ENCODE data around the gene RAB4B.
A peak's percentile ranks its signal among the peaks of the same experiment; 100 is the strongest.
"Not testable (repeated sequence)": the region's sequence is repeated elsewhere in the genome, so short reads cannot be mapped to it uniquely, and the experiment has no call there.

Gene RAB4B

GRCh38 chr19:40803857-40804782, 26.1 kb downstream of the RAB4B start:
- no peak for DNase-seq (ENCODE audit: low read depth in 2 of 2)

- no peak for DNase-seq (ENCODE audit: low read depth in 2 of 2)
Measured at GRCh38 chr19:40804783-40805242, 26.8 kb downstream of the RAB4B start.

GRCh38 chr19:40805258-40805868, 27.3 kb downstream of the RAB4B start:
- no peak for DNase-seq (ENCODE audit: low read depth in 2 of 2)

GRCh38 chr19:40806423-40807146, 28.5 kb downstream of the RAB4B start:
- DNase-seq (ENCODE audit: low read depth in 2 of 2), result peak; percentile 48 to 52

- DNase-seq (ENCODE audit: low read depth in 2 of 2), result no peak
Measured at GRCh38 chr19:40807147-40808020, 29.3 kb downstream of the RAB4B start.

- no peak for DNase-seq (ENCODE audit: low read depth in 2 of 2)
Measured at GRCh38 chr19:40808021-40808325, 29.9 kb downstream of the RAB4B start.

- DNase-seq (ENCODE audit: low read depth in 2 of 2), result no peak
Measured at GRCh38 chr19:40808497-40808896, 30.4 kb downstream of the RAB4B start.

GRCh38 chr19:40809358-40810086, 31.5 kb downstream of the RAB4B start:
- no peak for DNase-seq (ENCODE audit: low read depth in 2 of 2)

- DNase-seq (ENCODE audit: low read depth in 2 of 2), result no peak
Measured at GRCh38 chr19:40810160-40810559, 32.1 kb downstream of the RAB4B start.

GRCh38 chr19:40810649-40811408, 32.8 kb downstream of the RAB4B start:
- not testable (repeated sequence) for DNase-seq (ENCODE audit: low read depth in 2 of 2)

GRCh38 chr19:40811478-40812341, 33.7 kb downstream of the RAB4B start:
- no peak for DNase-seq (ENCODE audit: low read depth in 2 of 2)

GRCh38 chr19:40812571-40812970, 34.5 kb downstream of the RAB4B start:
- not testable (repeated sequence) for DNase-seq (ENCODE audit: low read depth in 2 of 2)

GRCh38 chr19:40813182-40813581, 35.1 kb downstream of the RAB4B start:
- DNase-seq (ENCODE audit: low read depth in 2 of 2), result no peak

- no peak for DNase-seq (ENCODE audit: low read depth in 2 of 2)
Measured at GRCh38 chr19:40815223-40815622, 37.2 kb downstream of the RAB4B start.

GRCh38 chr19:40818480-40819399, 40.7 kb downstream of the RAB4B start:
- peak; percentile 50 to 52 for DNase-seq (ENCODE audit: low read depth in 2 of 2)

GRCh38 chr19:40819479-40820234, 41.6 kb downstream of the RAB4B start:
- DNase-seq (ENCODE audit: low read depth in 2 of 2), result peak in 1 of 2 donors; percentile 62

- no peak for DNase-seq (ENCODE audit: low read depth in 2 of 2)
Measured at GRCh38 chr19:40822161-40822560, 44.1 kb downstream of the RAB4B start.
